ENCODE data around the gene PLEKHM3. TPM values are rescaled to one million over a fixed set of nuclear protein-coding genes. Genes with fewer than 3 reads are reported as not detected.

The PLEKHM3 gene
- polyA plus RNA-seq, 3 donors from 2014 or later = 2.8 to 6.5 (median 3.1) TPM

- DNase-seq = no peak
- peaks cover 18 to 41% (median 19%) of the 10 kb centered on the region in 3 donors for H3K36me3 Mint-ChIP-seq
- peaks cover 0 to 17% of the 10 kb centered on the region in 2 donors for H3K4me1 Mint-ChIP-seq
- no peaks in the 10 kb centered on the region for H3K9me3 Mint-ChIP-seq
- no peak overlapping the region for H3K4me3 Mint-ChIP-seq
- H3K27me3 Mint-ChIP-seq (ENCODE audit: low read depth in 3 of 3) = no peaks in the 10 kb centered on the region
- no peak overlapping the region for H3K27ac Mint-ChIP-seq
These were observed 29.4 kb downstream of the PLEKHM3 start for GRCh38 chr2:207995887-207996286.

DNA sequence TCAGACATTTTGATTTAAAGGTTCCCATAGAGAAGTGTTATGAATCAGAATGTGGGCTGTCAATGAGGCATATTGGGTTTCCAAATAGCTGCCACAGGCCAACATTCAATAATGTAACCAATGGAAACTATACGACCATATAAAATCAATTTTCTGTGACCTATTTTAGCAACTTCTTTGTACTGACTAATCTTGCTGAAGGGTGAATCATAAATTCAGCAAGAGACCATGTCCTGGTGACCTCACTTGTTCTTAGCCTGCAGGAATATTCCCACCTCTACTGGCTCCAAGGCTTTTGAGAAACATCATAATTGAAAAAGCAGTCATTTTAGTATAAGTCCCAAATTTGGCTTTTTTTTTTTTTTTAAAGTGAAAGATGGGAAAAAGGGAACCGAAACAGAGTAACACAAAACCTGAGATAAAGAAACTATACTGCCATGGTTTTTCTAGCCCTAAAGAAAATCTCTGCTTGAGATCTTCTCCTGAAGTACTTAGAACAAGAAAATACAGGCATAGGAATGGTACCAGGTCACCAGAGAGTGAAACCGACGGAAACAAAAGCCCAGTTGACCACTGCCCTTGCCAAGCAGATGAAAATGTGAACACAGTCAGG is 32.1 kb downstream of the PLEKHM3 start:
- no peak for DNase-seq

GRCh38 chr2:207991944-207992343 is 33.4 kb downstream of the PLEKHM3 start:
- H3K27ac Mint-ChIP-seq = no peak overlapping the region
- H3K27me3 Mint-ChIP-seq (ENCODE audit: low read depth in 3 of 3) = no peaks in the 10 kb centered on the region
- peaks cover 0 to 17% of the 10 kb centered on the region in 2 donors for H3K4me1 Mint-ChIP-seq
- H3K4me3 Mint-ChIP-seq = no peak overlapping the region
- H3K9me3 Mint-ChIP-seq = no peaks in the 10 kb centered on the region
- no peak for DNase-seq
- H3K36me3 Mint-ChIP-seq = peaks cover 3 to 18% (median 6%) of the 10 kb centered on the region in 3 donors

More for the DNA sequence above, 32.1 kb downstream of the PLEKHM3 start:
- Mint-ChIP-seq H3K27ac (no peak overlapping the region), H3K4me1 (peaks cover 0 to 17% of the 10 kb centered on the region in 2 donors), H3K9me3 (no peaks in the 10 kb centered on the region), H3K4me3 (no peak overlapping the region), H3K27me3 (ENCODE audit: low read depth in 3 of 3) (no peaks in the 10 kb centered on the region), H3K36me3 (peaks cover 6 to 28% (median 7%) of the 10 kb centered on the region in 3 donors)

DNA sequence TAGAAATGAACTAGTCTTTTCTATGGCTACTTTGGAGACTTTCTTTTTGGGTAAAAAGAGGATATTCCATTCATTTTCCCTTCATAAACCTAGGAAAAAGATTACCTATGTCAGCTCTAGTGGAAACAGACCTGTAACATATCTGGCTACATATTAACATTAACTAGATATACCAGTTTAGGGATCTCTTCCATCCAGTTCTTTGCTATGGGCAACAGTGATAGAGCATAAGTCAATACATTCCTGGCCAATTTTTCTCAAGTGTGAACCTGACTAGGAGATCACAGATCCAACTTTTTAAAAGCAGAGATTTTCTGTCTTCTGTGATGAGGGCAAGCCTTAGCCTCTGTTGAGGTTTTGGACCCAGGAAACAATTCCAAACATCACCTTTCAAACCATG is 34.5 kb downstream of the PLEKHM3 start:
- Mint-ChIP-seq H3K4me1 (peaks cover 0 to 10% of the 10 kb centered on the region in 2 donors), H3K27me3 (ENCODE audit: low read depth in 3 of 3) (no peaks in the 10 kb centered on the region), H3K36me3 (peaks cover 0 to 12% (median 0%) of the 10 kb centered on the region in 3 donors), H3K4me3 (no peak overlapping the region), H3K27ac (no peak overlapping the region), H3K9me3 (no peaks in the 10 kb centered on the region)
- no peak for DNase-seq

GRCh38 chr2:207988975-207989374 is 36.4 kb downstream of the PLEKHM3 start:
- Mint-ChIP-seq H3K27ac (no peak overlapping the region), H3K4me3 (no peak overlapping the region), H3K27me3 (ENCODE audit: low read depth in 3 of 3) (peaks cover 0 to 1% (median 0%) of the 10 kb centered on the region in 3 donors), H3K9me3 (no peaks in the 10 kb centered on the region), H3K36me3 (peaks cover 0 to 6% (median 6%) of the 10 kb centered on the region in 3 donors), H3K4me1 (peaks cover 6 to 15% of the 10 kb centered on the region in 2 donors)
- DNase-seq = no peak

DNA sequence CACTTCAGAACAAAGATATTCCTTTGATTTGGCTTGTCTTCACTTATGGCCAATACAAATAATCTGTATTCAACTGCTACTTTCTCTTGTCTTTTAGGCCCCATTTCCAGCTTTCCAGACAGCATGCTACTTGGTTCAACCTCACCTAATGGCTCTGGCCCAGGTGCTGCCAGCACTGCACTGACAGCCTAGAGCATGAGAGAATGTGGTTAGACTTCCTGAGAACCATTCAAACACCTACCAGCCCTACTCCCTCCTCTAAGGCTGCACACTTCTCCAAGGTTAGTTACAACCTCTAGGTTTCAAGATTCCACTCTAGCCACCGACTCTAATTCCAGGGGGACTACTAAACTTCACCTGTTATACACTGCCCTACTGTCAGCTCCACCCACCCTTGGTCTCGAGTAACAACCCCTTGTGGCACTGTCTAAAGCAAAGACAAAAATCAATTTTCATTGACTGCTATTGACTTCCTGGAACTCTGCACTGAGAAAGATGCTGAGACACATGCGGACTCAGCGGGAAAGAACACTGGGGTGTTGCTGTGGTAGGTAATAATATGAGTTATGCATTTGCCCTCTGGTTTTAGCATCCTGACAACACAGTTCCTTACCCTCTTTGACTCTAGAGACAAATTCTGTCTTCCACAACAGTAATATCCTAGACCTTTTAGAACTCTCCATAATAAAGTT is 38.2 kb downstream of the PLEKHM3 start:
- Mint-ChIP-seq H3K4me1 (peaks cover 10 to 15% of the 10 kb centered on the region in 2 donors), H3K27ac (peak overlapping the region in 1 of 6 donors; percentile 18), H3K4me3 (no peak overlapping the region), H3K9me3 (no peaks in the 10 kb centered on the region), H3K36me3 (peaks cover 0 to 10% (median 6%) of the 10 kb centered on the region in 3 donors), H3K27me3 (ENCODE audit: low read depth in 3 of 3) (peaks cover 0 to 1% (median 0%) of the 10 kb centered on the region in 3 donors)
- DNase-seq = no peak

GRCh38 chr2:207984765-207985480 is 40.4 kb downstream of the PLEKHM3 start:
- H3K4me1 Mint-ChIP-seq = peaks cover 10 to 15% of the 10 kb centered on the region in 2 donors
- H3K4me3 Mint-ChIP-seq = no peak overlapping the region
- H3K27me3 Mint-ChIP-seq (ENCODE audit: low read depth in 3 of 3) = peaks cover 0 to 1% (median 0%) of the 10 kb centered on the region in 3 donors
- H3K9me3 Mint-ChIP-seq = no peaks in the 10 kb centered on the region
- DNase-seq = no peak
- peak overlapping the region in 2 of 6 donors; percentile 12 to 23 for H3K27ac Mint-ChIP-seq
- H3K36me3 Mint-ChIP-seq = peaks cover 0 to 10% (median 6%) of the 10 kb centered on the region in 3 donors

DNA sequence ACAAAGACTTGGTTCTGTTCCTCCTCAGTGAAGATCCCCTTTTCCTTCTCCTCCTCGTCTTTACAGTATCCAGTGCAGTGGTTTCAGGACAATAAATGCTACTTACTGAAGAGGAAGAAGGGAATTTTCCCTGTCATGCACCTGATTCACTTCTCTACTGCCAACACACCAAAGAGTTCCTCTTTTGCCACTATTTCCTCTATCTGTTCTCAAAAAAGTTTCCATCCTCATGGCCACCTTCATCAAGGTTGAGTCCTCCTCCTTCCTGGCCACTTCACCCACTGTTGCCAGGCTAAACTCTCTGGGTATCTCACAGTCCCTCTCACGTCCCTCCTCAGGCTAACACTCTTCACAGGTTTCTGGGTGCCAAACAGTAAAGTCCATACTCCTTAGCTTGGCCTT is 41.7 kb downstream of the PLEKHM3 start:
- no peak overlapping the region for H3K27ac Mint-ChIP-seq
- no peak for DNase-seq
- peaks cover 0 to 2% (median 1%) of the 10 kb centered on the region in 3 donors for H3K27me3 Mint-ChIP-seq (ENCODE audit: low read depth in 3 of 3)
- no peak overlapping the region for H3K4me3 Mint-ChIP-seq
- peaks cover 10 to 15% of the 10 kb centered on the region in 2 donors for H3K4me1 Mint-ChIP-seq
- H3K36me3 Mint-ChIP-seq = peaks cover 0 to 10% (median 6%) of the 10 kb centered on the region in 3 donors
- H3K9me3 Mint-ChIP-seq = no peaks in the 10 kb centered on the region

- peaks cover 0 to 10% of the 10 kb centered on the region in 2 donors for H3K4me1 Mint-ChIP-seq
- no peak overlapping the region for H3K4me3 Mint-ChIP-seq
- H3K27ac Mint-ChIP-seq = no peak overlapping the region
- peaks cover 0 to 2% (median 0%) of the 10 kb centered on the region in 3 donors for H3K27me3 Mint-ChIP-seq (ENCODE audit: low read depth in 3 of 3)
- no peak for DNase-seq
- H3K9me3 Mint-ChIP-seq = no peaks in the 10 kb centered on the region
- H3K36me3 Mint-ChIP-seq = peaks cover 0 to 9% (median 0%) of the 10 kb centered on the region in 3 donors
These were observed 47.0 kb downstream of the PLEKHM3 start for GRCh38 chr2:207978177-207978948.

DNA sequence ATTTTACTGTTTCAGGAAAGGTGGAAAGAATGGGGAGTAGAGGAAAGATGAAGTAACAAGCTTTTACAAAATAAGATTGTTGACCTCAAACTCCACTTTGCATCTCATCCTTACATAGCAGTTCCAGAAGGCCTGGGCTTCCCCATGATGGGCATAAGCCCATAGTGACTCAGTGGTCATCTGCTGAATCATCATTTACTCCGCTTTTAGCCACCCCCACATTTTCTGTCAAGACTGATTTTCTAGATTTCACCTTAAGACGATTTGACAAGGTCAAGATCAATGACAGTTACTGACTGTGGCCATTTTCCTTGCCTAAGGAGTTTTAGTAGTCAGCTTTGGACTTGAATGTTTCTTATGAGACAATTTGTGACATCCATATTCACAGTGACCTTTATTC is 49.4 kb downstream of the PLEKHM3 start:
- Mint-ChIP-seq H3K27me3 (ENCODE audit: low read depth in 3 of 3) (peaks cover 0 to 2% (median 0%) of the 10 kb centered on the region in 3 donors), H3K4me3 (no peak overlapping the region), H3K36me3 (peaks cover 0 to 9% (median 0%) of the 10 kb centered on the region in 3 donors), H3K27ac (no peak overlapping the region), H3K9me3 (no peaks in the 10 kb centered on the region), H3K4me1 (peaks cover 0 to 16% of the 10 kb centered on the region in 2 donors)
- DNase-seq = no peak

DNA sequence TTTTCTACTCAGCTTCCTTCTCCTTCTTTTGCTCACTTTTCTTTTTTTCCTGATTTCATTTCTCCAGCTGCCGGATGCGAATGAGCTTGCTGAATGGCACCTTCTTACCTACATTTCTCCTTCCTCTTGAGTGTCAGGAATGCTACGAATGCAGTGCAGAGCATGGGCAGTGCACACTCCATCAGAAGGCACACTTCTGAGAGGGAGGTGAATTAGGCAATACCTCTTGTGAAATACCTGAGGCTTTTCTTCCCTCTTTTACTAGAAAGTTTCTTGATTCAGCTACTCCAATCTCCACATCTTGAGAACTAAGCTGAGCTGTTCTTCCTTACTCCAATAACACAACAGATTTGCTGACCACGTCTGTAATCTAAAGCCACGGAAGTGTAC is 51.1 kb downstream of the PLEKHM3 start:
- H3K4me1 Mint-ChIP-seq = peaks cover 1 to 29% of the 10 kb centered on the region in 2 donors
- peaks cover 0 to 2% (median 0%) of the 10 kb centered on the region in 3 donors for H3K27me3 Mint-ChIP-seq (ENCODE audit: low read depth in 3 of 3)
- DNase-seq = no peak
- H3K4me3 Mint-ChIP-seq = no peak overlapping the region
- H3K27ac Mint-ChIP-seq = peak overlapping the region in 1 of 6 donors; percentile 23
- no peaks in the 10 kb centered on the region for H3K9me3 Mint-ChIP-seq
- peaks cover 0 to 9% (median 0%) of the 10 kb centered on the region in 3 donors for H3K36me3 Mint-ChIP-seq

- H3K36me3 Mint-ChIP-seq = peaks cover 0 to 5% (median 0%) of the 10 kb centered on the region in 3 donors
- DNase-seq = no peak
- H3K4me3 Mint-ChIP-seq = no peak overlapping the region
- H3K4me1 Mint-ChIP-seq = peaks cover 1 to 24% of the 10 kb centered on the region in 2 donors
- H3K9me3 Mint-ChIP-seq = no peaks in the 10 kb centered on the region
- no peaks in the 10 kb centered on the region for H3K27me3 Mint-ChIP-seq (ENCODE audit: low read depth in 3 of 3)
- no peak overlapping the region for H3K27ac Mint-ChIP-seq
These were observed 54.5 kb downstream of the PLEKHM3 start for GRCh38 chr2:207970826-207971180.

GRCh38 chr2:207970147-207970825 is 55.0 kb downstream of the PLEKHM3 start:
- Mint-ChIP-seq H3K27ac (peak overlapping the region in 1 of 6 donors; percentile 30), H3K4me1 (peaks cover 1 to 24% of the 10 kb centered on the region in 2 donors), H3K4me3 (no peak overlapping the region), H3K27me3 (ENCODE audit: low read depth in 3 of 3) (no peaks in the 10 kb centered on the region), H3K36me3 (peaks cover 0 to 5% (median 0%) of the 10 kb centered on the region in 3 donors), H3K9me3 (no peaks in the 10 kb centered on the region)
- no peak for DNase-seq

Data from immature natural killer cell (primary cell).